Muscle of leg (tissue), 11 donors: ENCODE measurements around the gene RPS2. TPM values are rescaled to one million over a fixed set of nuclear protein-coding genes. Genes with fewer than 3 reads are reported as not detected.
A peak's percentile ranks its signal among the peaks of the same experiment; 100 is the strongest.

Experiments used
- DNase-seq: peaks from one replicate; pipeline ENCODE4 v3.0.0; 2013
- H3K27ac ChIP-seq: one replicate; pipeline ENCODE4 v1.5.1; 2013; ENCODE audit warnings: mild to moderate bottlenecking, low read length, control low read depth
- H3K27me3 ChIP-seq: one replicate; pipeline ENCODE4 v1.6.1; 2013; ENCODE audit warnings: low read length; ENCODE audit not compliant: control insufficient read depth, insufficient read depth
- H3K36me3 ChIP-seq: one replicate; pipeline ENCODE4 v1.6.1; 2013; ENCODE audit warnings: low read length; ENCODE audit not compliant: control insufficient read depth, insufficient read depth
- H3K4me1 ChIP-seq: one replicate; pipeline ENCODE4 v1.6.1; 2013; ENCODE audit warnings: low read length; ENCODE audit not compliant: control insufficient read depth, insufficient read depth
- H3K4me3 ChIP-seq: one replicate; pipeline ENCODE4 v1.5.1; 2013; ENCODE audit warnings: low read length, control low read depth
- H3K9me3 ChIP-seq: replicated peaks from 2 replicates; pipeline ENCODE4 v1.6.1; 2013; ENCODE audit warnings: low read depth, low read length; ENCODE audit not compliant: control insufficient read depth
- WGBS: methylation state at CpG from one replicate; pipeline ENCODE4 v1.1.5; 2013; ENCODE audit warnings: missing lambda C conversion rate; ENCODE audit not compliant: insufficient coverage; 5-methylcytosine and 5-hydroxymethylcytosine counted together
- polyA plus RNA-seq, 8 donors: library from polyadenylated mRNA; unstranded; fragments of 120-200 nt; gene quantifications; one replicate each; pipeline versions ENCODE4 v1.2.1 to v1.2.3, GENCODE V29; 2013; ENCODE audit warnings: inconsistent platforms in 1 of 8, low replicate concordance in 1 of 8; ENCODE audit not compliant: insufficient read length in 8 of 8, insufficient read depth in 1 of 8
- total RNA-seq: library from RNA; stranded (reverse); fragments of 120-200 nt; gene quantifications from one replicate; pipeline ENCODE4 v1.2.4, GENCODE V29; 2013

The RPS2 gene
- total and polyA plus RNA-seq, 9 donors: 2,334 to 3,712 (median 3,453) TPM

GRCh38 chr16:2001035-2001434 lies 36.4 kb upstream of the RPS2 start:
- Histone ChIP-seq H3K36me3 (peaks cover 72% of the 10 kb centered on the region), H3K27me3 (no peaks in the 10 kb centered on the region), H3K4me3 (no peak overlapping the region), H3K27ac (no peak overlapping the region), H3K9me3 (no peaks in the 10 kb centered on the region), H3K4me1 (peaks cover 40% of the 10 kb centered on the region)
- WGBS: 92% methylated on average over 14 of the region's 19 CpGs
- no peak for DNase-seq

GRCh38 chr16:1999866-2000514 lies 35.4 kb upstream of the RPS2 start:
- no peak for DNase-seq
- WGBS: 88% methylated on average over 20 of the region's 28 CpGs
- Histone ChIP-seq H3K36me3 (peaks cover 69% of the 10 kb centered on the region), H3K4me1 (peaks cover 30% of the 10 kb centered on the region), H3K27me3 (no peaks in the 10 kb centered on the region), H3K9me3 (no peaks in the 10 kb centered on the region), H3K4me3 (no peak overlapping the region), H3K27ac (no peak overlapping the region)

GRCh38 chr16:1998852-1999801 lies 34.5 kb upstream of the RPS2 start:
- Histone ChIP-seq H3K9me3 (no peaks in the 10 kb centered on the region), H3K4me3 (no peak overlapping the region), H3K4me1 (peaks cover 21% of the 10 kb centered on the region), H3K27ac (no peak overlapping the region), H3K27me3 (no peaks in the 10 kb centered on the region), H3K36me3 (peaks cover 69% of the 10 kb centered on the region)
- DNase-seq: no peak
- 90% methylated on average over 39 of the region's 39 CpGs for WGBS

GRCh38 chr16:1998360-1998835 lies 33.8 kb upstream of the RPS2 start:
- 88% methylated on average over 23 of the region's 27 CpGs for WGBS
- peaks cover 67% of the 10 kb centered on the region for H3K36me3 ChIP-seq

GRCh38 chr16:1997494-1998359 lies 33.1 kb upstream of the RPS2 start:
- no peak for DNase-seq
- Histone ChIP-seq H3K4me1 (peaks cover 8% of the 10 kb centered on the region), H3K4me3 (no peak overlapping the region), H3K9me3 (no peaks in the 10 kb centered on the region), H3K36me3 (peaks cover 60% of the 10 kb centered on the region), H3K27me3 (peaks cover 4% of the 10 kb centered on the region), H3K27ac (no peak overlapping the region)
- 90% methylated on average over 20 of the region's 26 CpGs for WGBS

More at GRCh38 chr16:1998360-1998835, 33.8 kb upstream of the RPS2 start:
- Histone ChIP-seq H3K4me3 (no peak overlapping the region), H3K27ac (no peak overlapping the region), H3K4me1 (peaks cover 14% of the 10 kb centered on the region), H3K27me3 (no peaks in the 10 kb centered on the region), H3K9me3 (no peaks in the 10 kb centered on the region)
- no peak for DNase-seq

GRCh38 chr16:1993731-1994131 lies 29.1 kb upstream of the RPS2 start:
- H3K4me3 ChIP-seq: no peak overlapping the region
- no peak for DNase-seq
- WGBS: 100% methylated on average over 1 of the region's 2 CpGs

GRCh38 chr16:1992704-1993317 lies 28.2 kb upstream of the RPS2 start:
- H3K4me3 ChIP-seq: no peak overlapping the region
- no peak overlapping the region for H3K27ac ChIP-seq
- no peak for DNase-seq
- peaks cover 32% of the 10 kb centered on the region for H3K4me1 ChIP-seq
- peaks cover 12% of the 10 kb centered on the region for H3K36me3 ChIP-seq
- H3K27me3 ChIP-seq: peaks cover 42% of the 10 kb centered on the region
- WGBS: 25% methylated on average over 49 of the region's 50 CpGs
- no peaks in the 10 kb centered on the region for H3K9me3 ChIP-seq

More at GRCh38 chr16:1993731-1994131, 29.1 kb upstream of the RPS2 start:
- Histone ChIP-seq H3K36me3 (peaks cover 21% of the 10 kb centered on the region), H3K27me3 (peaks cover 33% of the 10 kb centered on the region), H3K9me3 (no peaks in the 10 kb centered on the region), H3K27ac (no peak overlapping the region), H3K4me1 (peaks cover 32% of the 10 kb centered on the region)

- under 1% methylated on average over 75 of the region's 96 CpGs for WGBS
- H3K4me3 ChIP-seq: peak overlapping the region; percentile 33
- H3K27ac ChIP-seq: no peak overlapping the region
- peaks cover 46% of the 10 kb centered on the region for H3K27me3 ChIP-seq
- peaks cover 10% of the 10 kb centered on the region for H3K36me3 ChIP-seq
- H3K9me3 ChIP-seq: no peaks in the 10 kb centered on the region
- peak; percentile 91 for DNase-seq
- H3K4me1 ChIP-seq: peaks cover 32% of the 10 kb centered on the region
Measured at GRCh38 chr16:1991948-1992703, 27.5 kb upstream of the RPS2 start.

GRCh38 chr16:1991588-1991947 lies 26.9 kb upstream of the RPS2 start:
- H3K27ac ChIP-seq: no peak overlapping the region
- WGBS: 7% methylated on average over 22 of the region's 22 CpGs
- H3K36me3 ChIP-seq: peaks cover 11% of the 10 kb centered on the region
- peak overlapping the region; percentile 33 for H3K4me3 ChIP-seq
- H3K9me3 ChIP-seq: no peaks in the 10 kb centered on the region
- peaks cover 51% of the 10 kb centered on the region for H3K27me3 ChIP-seq
- no peak for DNase-seq
- H3K4me1 ChIP-seq: peaks cover 32% of the 10 kb centered on the region
